CD14-positive monocyte (primary cell): ENCODE measurements around the gene RPS14. TPM values are rescaled to one million over a fixed set of nuclear protein-coding genes. Genes with fewer than 3 reads are reported as not detected.

ENCODE experiments used
- DNase-seq, 3 donors: peaks; one replicate each; pipeline ENCODE4 v3.0.0-alpha.2; 2011 to 2022
- H2AFZ ChIP-seq: 2 replicates; pipeline ENCODE4 v1.6.0; 2012; ENCODE audit warnings: mild to moderate bottlenecking, low read depth, low read length, inconsistent platforms; ENCODE audit not compliant: insufficient read depth, poor library complexity, severe bottlenecking
- H3K27ac ChIP-seq, 2 donors: 1 replicate in 1 of 2; 2 replicates in 1 of 2; pipeline ENCODE4 v1.5.1; 2012 to 2013; ENCODE audit warnings: low read length in 2 of 2, control low read depth in 1 of 2, inconsistent platforms in 1 of 2, low read depth in 1 of 2, mild to moderate bottlenecking in 1 of 2
- H3K27me3 ChIP-seq, 2 donors: one replicate each; pipeline versions ENCODE4 v1.6.0 to v1.6.1; 2011 to 2013; ENCODE audit warnings: low read length in 2 of 2; ENCODE audit not compliant: control insufficient read depth in 2 of 2, insufficient read depth in 2 of 2
- H3K36me3 ChIP-seq, 2 donors: replicated peaks in 1 of 2; 1 replicate in 1 of 2; 2 replicates in 1 of 2; pipeline versions ENCODE4 v1.5.1 to v1.6.1; 2012 to 2013; ENCODE audit warnings: low read length in 2 of 2, control low read depth in 1 of 2, inconsistent platforms in 1 of 2, mild to moderate bottlenecking in 1 of 2; ENCODE audit not compliant: insufficient read depth in 2 of 2, control insufficient read depth in 1 of 2
- H3K4me1 ChIP-seq, 2 donors: 1 replicate in 1 of 2; 2 replicates in 1 of 2; pipeline versions ENCODE4 v1.5.1 to v1.6.1; 2012 to 2013; ENCODE audit warnings: low read length in 2 of 2, control low read depth in 1 of 2, inconsistent platforms in 1 of 2, mild to moderate bottlenecking in 1 of 2, moderate library complexity in 1 of 2; ENCODE audit not compliant: insufficient read depth in 2 of 2, control insufficient read depth in 1 of 2
- H3K4me2 ChIP-seq: replicated peaks from 2 replicates; pipeline ENCODE3; 2012; ENCODE audit warnings: low read length, moderate library complexity, mild to moderate bottlenecking; ENCODE audit not compliant: poor library complexity, severe bottlenecking; ENCODE audit errors: extremely low read depth
- H3K4me3 ChIP-seq, 3 experiments: fragments of 200-600 bp in 1 of 3; sonication (generic) in 1 of 3; replicated peaks in 1 of 3; 1 replicate in 2 of 3; 2 replicates in 1 of 3; pipeline ENCODE4 v1.5.1; 2011 to 2013; ENCODE audit warnings: low read length in 3 of 3, mild to moderate bottlenecking in 3 of 3, control low read depth in 2 of 3, low read depth in 2 of 3, inconsistent platforms in 1 of 3, moderate library complexity in 1 of 3
- H3K79me2 ChIP-seq: 2 replicates; pipeline ENCODE4 v1.6.0; 2012; ENCODE audit warnings: mild to moderate bottlenecking, control low read depth, inconsistent platforms, low read length, moderate library complexity; ENCODE audit not compliant: insufficient read depth
- H3K9ac ChIP-seq: 2 replicates; pipeline ENCODE4 v1.6.0; 2017; ENCODE audit warnings: low read length, mild to moderate bottlenecking; ENCODE audit not compliant: insufficient read depth, poor library complexity, severe bottlenecking
- H3K9me3 ChIP-seq, 2 donors: replicated peaks in 1 of 2; 1 replicate in 1 of 2; 2 replicates in 1 of 2; pipeline versions ENCODE4 v1.5.1 to v1.6.1; 2012 to 2013; ENCODE audit warnings: low read length in 2 of 2, control low read depth in 1 of 2; ENCODE audit not compliant: control insufficient read depth in 1 of 2, insufficient read depth in 1 of 2
- H4K20me1 ChIP-seq: 2 replicates; pipeline ENCODE4 v1.6.0; 2012; ENCODE audit warnings: mild to moderate bottlenecking, low read length, control low read depth, moderate library complexity; ENCODE audit not compliant: insufficient read depth
- H3K27ac Mint-ChIP-seq, 7 donors: one replicate each; pipeline ENCODE4 v1.8.0; 2020; ENCODE audit warnings: mild to moderate bottlenecking in 7 of 7, mixed read lengths in 7 of 7, moderate library complexity in 6 of 7, inconsistent platforms in 2 of 7
- H3K27me3 Mint-ChIP-seq, 3 donors: one replicate each; pipeline ENCODE4 v1.8.0; 2021 to 2022; ENCODE audit warnings: low read depth in 3 of 3, mild to moderate bottlenecking in 3 of 3, mixed read lengths in 3 of 3, moderate library complexity in 3 of 3, inconsistent platforms in 1 of 3
- H3K36me3 Mint-ChIP-seq, 2 donors: one replicate each; pipeline ENCODE4 v1.8.0; 2020; ENCODE audit warnings: mixed read lengths in 2 of 2, inconsistent platforms in 1 of 2, mild to moderate bottlenecking in 1 of 2
- H3K4me1 Mint-ChIP-seq: one replicate; pipeline ENCODE4 v1.8.0; 2020; ENCODE audit warnings: mild to moderate bottlenecking, mixed read lengths
- H3K4me3 Mint-ChIP-seq, 2 donors: one replicate each; pipeline ENCODE4 v1.8.0; 2020; ENCODE audit warnings: mild to moderate bottlenecking in 2 of 2, mixed read lengths in 2 of 2, moderate library complexity in 1 of 2
- H3K9me3 Mint-ChIP-seq, 7 donors: one replicate each; pipeline ENCODE4 v1.8.0; 2020 to 2022; ENCODE audit warnings: mixed read lengths in 7 of 7, mild to moderate bottlenecking in 6 of 7, moderate library complexity in 6 of 7, inconsistent platforms in 2 of 7
- CTCF ChIP-seq: fragments of 200-600 bp; IDR thresholded peaks from one replicate; pipeline ENCODE4 v1.8.0; 2022; ENCODE audit warnings: antibody characterized with exemption, mild to moderate bottlenecking
- WGBS: methylation state at CpG from one replicate; pipeline ENCODE4 v1.1.5; 2013; ENCODE audit warnings: missing lambda C conversion rate; ENCODE audit not compliant: insufficient coverage; 5-methylcytosine and 5-hydroxymethylcytosine counted together
- intact Hi-C, 2 donors: fragments of 100-400 bp; cut with micrococcal nuclease; formaldehyde crosslinking; loops; one replicate each; pipeline versions ENCODE4 v1.15.0 to v1.15.1; 2023
- polyA minus RNA-seq: library from RNA; depleted of rRNA, polyadenylated mRNA; stranded (reverse); fragments of >200 nt; gene quantifications from 2 replicates; pipeline ENCODE4 v1.2.3, GENCODE V29; 2012
- polyA plus RNA-seq, 3 donors: library from polyadenylated mRNA; depleted of rRNA in 1 of 3; unstranded in 2 of 3; stranded (reverse) in 1 of 3; fragments of 300-500 nt in 2 of 3; fragments of >200 nt in 1 of 3; fragmentation: Illumina TruSeq in 2 of 3; gene quantifications; 1 replicate in 2 of 3; 2 replicates in 1 of 3; pipeline ENCODE4 v1.2.3, GENCODE V29; 2012 to 2021
- total RNA-seq, 12 experiments: library from RNA in 1 of 12; stranded (reverse) in 1 of 12; fragments of 120-200 nt in 1 of 12; gene quantifications; one replicate each; pipeline ENCODE4 v1.2.4 and lab custom pipeline; 2013 to 2026; ENCODE audit warnings: mixed read lengths in 6 of 12, inconsistent platforms in 1 of 12

The RPS14 gene
- total RNA-seq (2013): 3,203 TPM
- polyA plus RNA-seq (1,000 to 10,000 TPM; 2,768 to 4,675 (median 3,499) TPM), polyA minus RNA-seq (2,519 and 3,494 TPM in 2 replicates), total RNA-seq (lab: John Stamatoyannopoulos, UW) (255 to 797 (median 551) reads per million in 11 experiments)

- WGBS: 0% methylated on average over 40 of the region's 58 CpGs
Observed at GRCh38 chr5:150449517-150450339, at the start of gene RPS14. TSS of gene RPS14 (minus strand) at chr5:150449739. CDS start at chr5:150447733, 2,006 bp downstream.

More at GRCh38 chr5:150449517-150450339, at the start of gene RPS14:
- Histone ChIP-seq H3K27me3 (no peaks in the 10 kb centered on the region), H3K9me3 (no peaks in the 10 kb centered on the region), H3K9ac (peak within 1 kb of the TSS; percentile 92), H3K27ac (peak within 1 kb of the TSS; percentile 93 to 97), H2AFZ (peak within 1 kb of the TSS; percentile 82), H3K4me1 (peaks cover 34 to 35% of the 10 kb centered on the region in 2 donors), H3K36me3 (peaks cover 30 to 34% of the 10 kb centered on the region in 2 donors), H3K4me3 (peak within 1 kb of the TSS; percentile 79 to 95 (median 95)), H3K4me2 (peak within 1 kb of the TSS; percentile 86), H4K20me1 (peaks cover 42% of the 10 kb centered on the region), H3K79me2 (peaks cover 42% of the 10 kb centered on the region)
- TF ChIP-seq CTCF: peak; percentile 97
- Mint-ChIP-seq H3K36me3 (peaks cover 35 to 38% of the 10 kb centered on the region in 2 donors), H3K4me3 (peak within 1 kb of the TSS; percentile 95 to 98), H3K27me3 (no peaks in the 10 kb centered on the region), H3K4me1 (peaks cover 21% of the 10 kb centered on the region), H3K27ac (peak within 1 kb of the TSS; percentile 99 to 100 (median 100)), H3K9me3 (peaks cover 0 to 2% (median 2%) of the 10 kb centered on the region in 7 donors)
- DNase-seq: peak; percentile 91 to 95 (median 92)
- intact Hi-C loops: loop anchor here (5.0 to 10.0 kb wide), 3 partner anchors 37 to 205 kb away; partner anchors contain the start of gene CD74 (in 2 of the 2)
